ENCODE results near the gene BAK1. TPM values are rescaled to one million over a fixed set of nuclear protein-coding genes. Genes with fewer than 3 reads are reported as not detected.
"Not testable (repeated sequence)": the region's sequence is repeated elsewhere in the genome, so short reads cannot be mapped to it uniquely, and the experiment has no call there.

The BAK1 gene
- total and polyA plus RNA-seq, 5 donors from 2014 or later: 38.1 to 66.3 (median 47.0) TPM

DNA sequence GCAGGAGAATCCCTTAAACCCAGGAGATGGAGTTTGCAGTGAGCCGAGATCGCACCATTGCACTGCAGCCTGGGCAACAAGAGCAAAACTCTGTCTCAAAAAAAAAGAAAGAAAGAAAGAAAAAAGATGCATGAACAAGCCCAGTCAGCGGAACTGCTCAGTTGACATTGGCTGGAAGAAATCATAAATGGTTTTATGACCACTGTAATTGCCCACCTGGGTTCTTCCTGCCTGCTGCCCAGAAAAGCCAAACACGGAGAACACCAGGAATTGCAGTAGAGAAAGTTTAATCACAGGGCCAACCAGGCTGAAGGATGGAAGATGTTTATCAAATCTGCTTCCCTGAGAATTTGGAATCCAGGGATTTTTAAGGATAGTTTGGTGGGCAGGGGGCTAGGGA lies 22.7 kb downstream of the BAK1 start:
- no peaks in the 10 kb centered on the region for H3K36me3 Mint-ChIP-seq
- H3K36me3 ChIP-seq (ENCODE audit: control insufficient read depth, insufficient read depth, low read length): no peaks in the 10 kb centered on the region
- H3K27me3 Mint-ChIP-seq: no peaks in the 10 kb centered on the region
- H3K9me3 Mint-ChIP-seq: no peaks in the 10 kb centered on the region
- H3K27ac Mint-ChIP-seq: no peak overlapping the region
- ATAC-seq (ENCODE audit: low read depth in 2 of 2) (no peak), DNase-seq (no peak)
- H3K4me1 ChIP-seq (ENCODE audit: control insufficient read depth, insufficient read depth, low read length, poor library complexity, severe bottlenecking): no peaks in the 10 kb centered on the region
- no peak overlapping the region for H3K4me3 Mint-ChIP-seq
- no peak overlapping the region for H3K4me3 ChIP-seq (ENCODE audit: low read depth, low read length)
- peaks cover 0 to 5% (median 2%) of the 10 kb centered on the region in 4 donors for H3K4me1 Mint-ChIP-seq
- H3K9me3 ChIP-seq (ENCODE audit: control insufficient read depth in 2 of 2, low read length in 2 of 2): no peaks in the 10 kb centered on the region
- H3K27ac ChIP-seq (ENCODE audit: insufficient read depth, low read length, poor library complexity, severe bottlenecking): no peak overlapping the region
- no peaks in the 10 kb centered on the region for H3K27me3 ChIP-seq (ENCODE audit: control insufficient read depth, insufficient read depth, low read length)

DNA sequence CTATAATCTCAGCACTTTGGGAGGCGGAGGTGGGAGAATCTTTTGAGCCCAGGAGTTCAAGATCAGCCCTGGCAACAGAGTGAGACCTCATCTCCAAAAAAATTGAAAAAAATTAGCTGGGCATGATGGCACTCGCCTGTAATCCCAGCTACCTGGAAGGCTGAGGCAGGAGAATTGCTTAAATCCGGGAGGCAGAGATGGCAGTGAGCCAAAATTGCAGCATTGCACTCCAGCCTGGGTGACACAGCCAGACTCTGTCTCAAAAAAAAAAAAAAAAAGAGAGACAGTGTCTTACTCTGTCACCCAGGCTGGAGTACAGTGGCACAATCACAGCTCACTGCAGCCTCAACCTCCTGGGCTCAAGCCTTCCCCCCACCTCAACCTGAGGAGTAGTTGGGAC lies 27.2 kb downstream of the BAK1 start:
- not testable (repeated sequence) for H3K36me3 Mint-ChIP-seq; H3K27ac ChIP-seq (ENCODE audit: insufficient read depth, low read length, poor library complexity, severe bottlenecking); DNase-seq; H3K4me1 ChIP-seq (ENCODE audit: control insufficient read depth, insufficient read depth, low read length, poor library complexity, severe bottlenecking); H3K27ac Mint-ChIP-seq; H3K36me3 ChIP-seq (ENCODE audit: control insufficient read depth, insufficient read depth, low read length); H3K4me3 ChIP-seq (ENCODE audit: low read depth, low read length); H3K27me3 ChIP-seq (ENCODE audit: control insufficient read depth, insufficient read depth, low read length); H3K27me3 Mint-ChIP-seq; H3K9me3 Mint-ChIP-seq; ATAC-seq (ENCODE audit: low read depth in 2 of 2); H3K4me3 Mint-ChIP-seq; H3K9me3 ChIP-seq (ENCODE audit: control insufficient read depth in 2 of 2, low read length in 2 of 2)
- H3K4me1 Mint-ChIP-seq: peaks cover 6 to 20% (median 11%) of the 10 kb centered on the region in 4 donors

- H3K36me3 Mint-ChIP-seq: no peaks in the 10 kb centered on the region
- Histone ChIP-seq H3K36me3 (ENCODE audit: control insufficient read depth, insufficient read depth, low read length) (no peaks in the 10 kb centered on the region), H3K27ac (ENCODE audit: insufficient read depth, low read length, poor library complexity, severe bottlenecking) (no peak overlapping the region), H3K4me1 (ENCODE audit: control insufficient read depth, insufficient read depth, low read length, poor library complexity, severe bottlenecking) (peaks cover 15% of the 10 kb centered on the region), H3K9me3 (ENCODE audit: control insufficient read depth in 2 of 2, low read length in 2 of 2) (no peaks in the 10 kb centered on the region), H3K27me3 (ENCODE audit: control insufficient read depth, insufficient read depth, low read length) (no peaks in the 10 kb centered on the region), H3K4me3 (ENCODE audit: low read depth, low read length) (no peak overlapping the region)
- H3K4me3 Mint-ChIP-seq: no peak overlapping the region
- H3K4me1 Mint-ChIP-seq: peaks cover 6 to 24% (median 15%) of the 10 kb centered on the region in 4 donors
- H3K27ac Mint-ChIP-seq: no peak overlapping the region
- H3K9me3 Mint-ChIP-seq: no peaks in the 10 kb centered on the region
- DNase-seq (no peak), ATAC-seq (ENCODE audit: low read depth in 2 of 2) (no peak)
- H3K27me3 Mint-ChIP-seq: no peaks in the 10 kb centered on the region
Observed at GRCh38 chr6:33552252-33552651, 27.8 kb downstream of the BAK1 start.

GRCh38 chr6:33551538-33551937 lies 28.5 kb downstream of the BAK1 start:
- H3K9me3 ChIP-seq (ENCODE audit: control insufficient read depth in 2 of 2, low read length in 2 of 2): no peaks in the 10 kb centered on the region
- no peak for DNase-seq
- ATAC-seq (ENCODE audit: low read depth in 2 of 2): no peak
- H3K36me3 Mint-ChIP-seq: no peaks in the 10 kb centered on the region
- H3K4me1 ChIP-seq (ENCODE audit: control insufficient read depth, insufficient read depth, low read length, poor library complexity, severe bottlenecking): peaks cover 16% of the 10 kb centered on the region
- H3K4me1 Mint-ChIP-seq: peaks cover 6 to 21% (median 13%) of the 10 kb centered on the region in 4 donors
- H3K36me3 ChIP-seq (ENCODE audit: control insufficient read depth, insufficient read depth, low read length): no peaks in the 10 kb centered on the region
- no peaks in the 10 kb centered on the region for H3K27me3 ChIP-seq (ENCODE audit: control insufficient read depth, insufficient read depth, low read length)
- no peak overlapping the region for H3K4me3 Mint-ChIP-seq
- H3K27ac ChIP-seq (ENCODE audit: insufficient read depth, low read length, poor library complexity, severe bottlenecking): no peak overlapping the region
- H3K4me3 ChIP-seq (ENCODE audit: low read depth, low read length): no peak overlapping the region
- H3K27me3 Mint-ChIP-seq: no peaks in the 10 kb centered on the region
- no peaks in the 10 kb centered on the region for H3K9me3 Mint-ChIP-seq
- H3K27ac Mint-ChIP-seq: no peak overlapping the region

DNA sequence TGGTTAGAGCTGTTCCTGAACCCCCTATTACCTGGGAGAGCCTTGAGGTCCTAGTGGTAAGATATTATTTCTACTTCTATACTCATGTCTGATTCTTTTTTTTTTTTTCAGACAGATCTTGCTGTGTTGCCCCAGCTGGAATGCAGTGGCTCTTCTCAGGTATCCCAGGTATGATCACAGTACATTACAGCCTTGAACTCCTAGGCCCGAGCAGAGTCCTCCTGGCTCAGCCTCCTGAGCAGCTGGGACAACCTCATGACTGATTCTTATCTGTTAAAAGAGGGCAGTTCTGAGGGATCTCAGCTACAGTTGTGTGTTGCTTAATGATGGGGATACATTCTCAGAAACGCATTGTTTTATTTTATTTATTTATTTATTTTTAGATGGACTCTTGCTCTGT lies 30.2 kb downstream of the BAK1 start:
- H3K36me3 ChIP-seq (ENCODE audit: control insufficient read depth, insufficient read depth, low read length): no peaks in the 10 kb centered on the region
- Mint-ChIP-seq H3K4me1 (peaks cover 6 to 23% (median 14%) of the 10 kb centered on the region in 4 donors), H3K9me3 (no peaks in the 10 kb centered on the region), H3K27ac (peak overlapping the region in 1 of 3 donors; percentile 91), H3K27me3 (no peaks in the 10 kb centered on the region), H3K36me3 (no peaks in the 10 kb centered on the region), H3K4me3 (no peak overlapping the region)
- H3K4me3 ChIP-seq (ENCODE audit: low read depth, low read length): no peak overlapping the region
- no peaks in the 10 kb centered on the region for H3K9me3 ChIP-seq (ENCODE audit: control insufficient read depth in 2 of 2, low read length in 2 of 2)
- H3K4me1 ChIP-seq (ENCODE audit: control insufficient read depth, insufficient read depth, low read length, poor library complexity, severe bottlenecking): peaks cover 16% of the 10 kb centered on the region
- DNase-seq (no peak), ATAC-seq (ENCODE audit: low read depth in 2 of 2) (no peak)
- no peak overlapping the region for H3K27ac ChIP-seq (ENCODE audit: insufficient read depth, low read length, poor library complexity, severe bottlenecking)
- H3K27me3 ChIP-seq (ENCODE audit: control insufficient read depth, insufficient read depth, low read length): no peaks in the 10 kb centered on the region

DNA sequence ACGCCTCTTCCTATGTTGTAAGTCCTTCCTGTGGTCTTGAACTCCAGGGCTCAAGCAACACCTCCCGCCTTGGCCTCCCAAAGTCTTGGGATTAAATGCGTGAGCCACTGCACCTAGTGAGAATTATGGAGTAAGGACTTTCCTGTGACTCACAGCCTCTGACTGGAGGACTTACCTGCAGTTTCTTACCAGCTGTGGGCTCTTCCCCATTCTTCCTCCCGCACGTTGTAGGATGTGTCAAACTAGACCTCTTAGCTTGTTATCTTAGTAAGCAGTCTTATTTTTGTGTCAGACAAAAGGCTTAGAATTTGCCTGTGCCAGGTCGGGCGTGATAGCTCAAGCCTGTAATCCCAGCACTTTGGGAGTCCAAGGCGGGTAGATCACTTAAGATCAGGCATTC lies 30.9 kb downstream of the BAK1 start:
- no peak overlapping the region for H3K4me3 Mint-ChIP-seq
- no peak overlapping the region for H3K27ac ChIP-seq (ENCODE audit: insufficient read depth, low read length, poor library complexity, severe bottlenecking)
- H3K27me3 Mint-ChIP-seq: no peaks in the 10 kb centered on the region
- peaks cover 16% of the 10 kb centered on the region for H3K4me1 ChIP-seq (ENCODE audit: control insufficient read depth, insufficient read depth, low read length, poor library complexity, severe bottlenecking)
- no peak for ATAC-seq (ENCODE audit: low read depth in 2 of 2)
- no peaks in the 10 kb centered on the region for H3K36me3 Mint-ChIP-seq
- no peaks in the 10 kb centered on the region for H3K9me3 Mint-ChIP-seq
- no peaks in the 10 kb centered on the region for H3K36me3 ChIP-seq (ENCODE audit: control insufficient read depth, insufficient read depth, low read length)
- H3K4me1 Mint-ChIP-seq: peaks cover 6 to 24% (median 15%) of the 10 kb centered on the region in 4 donors
- no peaks in the 10 kb centered on the region for H3K27me3 ChIP-seq (ENCODE audit: control insufficient read depth, insufficient read depth, low read length)
- no peak for DNase-seq
- peak overlapping the region; percentile 52 to 91 (median 56) for H3K27ac Mint-ChIP-seq
- no peak overlapping the region for H3K4me3 ChIP-seq (ENCODE audit: low read depth, low read length)
- H3K9me3 ChIP-seq (ENCODE audit: control insufficient read depth in 2 of 2, low read length in 2 of 2): no peaks in the 10 kb centered on the region

- Histone ChIP-seq H3K36me3 (ENCODE audit: control insufficient read depth, insufficient read depth, low read length) (no peaks in the 10 kb centered on the region), H3K9me3 (ENCODE audit: control insufficient read depth in 2 of 2, low read length in 2 of 2) (no peaks in the 10 kb centered on the region), H3K4me1 (ENCODE audit: control insufficient read depth, insufficient read depth, low read length, poor library complexity, severe bottlenecking) (peaks cover 16% of the 10 kb centered on the region), H3K27me3 (ENCODE audit: control insufficient read depth, insufficient read depth, low read length) (no peaks in the 10 kb centered on the region), H3K4me3 (ENCODE audit: low read depth, low read length) (no peak overlapping the region), H3K27ac (ENCODE audit: insufficient read depth, low read length, poor library complexity, severe bottlenecking) (no peak overlapping the region)
- ATAC-seq (ENCODE audit: low read depth in 2 of 2): no peak
- H3K4me1 Mint-ChIP-seq: peaks cover 6 to 24% (median 15%) of the 10 kb centered on the region in 4 donors
- H3K4me3 Mint-ChIP-seq: peak overlapping the region in 2 of 4 donors; percentile 21 to 46
- peaks cover 4% of the 10 kb centered on the region for H3K27me3 Mint-ChIP-seq
- H3K36me3 Mint-ChIP-seq: no peaks in the 10 kb centered on the region
- no peaks in the 10 kb centered on the region for H3K9me3 Mint-ChIP-seq
- peak overlapping the region; percentile 82 to 92 (median 87) for H3K27ac Mint-ChIP-seq
- DNase-seq: no peak
Observed at GRCh38 chr6:33547499-33547898, 32.6 kb downstream of the BAK1 start.

DNA sequence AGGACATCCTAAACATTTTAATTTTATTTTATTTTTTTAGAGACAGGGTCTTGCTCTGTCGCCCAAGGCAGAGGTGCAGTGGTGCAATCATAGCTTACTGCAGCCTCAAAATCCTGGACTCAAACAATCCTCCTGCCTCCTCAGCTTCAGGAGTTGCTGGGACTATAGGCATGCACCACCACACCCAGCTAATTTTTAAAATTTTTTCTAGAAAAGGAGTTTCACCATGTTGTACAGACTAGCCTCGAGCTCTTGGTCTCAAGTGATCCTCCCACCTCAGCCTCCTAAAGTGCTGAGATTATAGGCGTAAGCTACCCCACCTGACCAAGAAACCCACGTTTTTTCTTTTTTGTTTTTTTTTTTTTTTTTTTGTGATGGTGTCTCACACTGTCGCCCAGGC lies 33.3 kb downstream of the BAK1 start:
- peak overlapping the region in 1 of 3 donors; percentile 38 for H3K27ac Mint-ChIP-seq
- Histone ChIP-seq H3K9me3 (ENCODE audit: control insufficient read depth in 2 of 2, low read length in 2 of 2) (no peaks in the 10 kb centered on the region), H3K27ac (ENCODE audit: insufficient read depth, low read length, poor library complexity, severe bottlenecking) (no peak overlapping the region), H3K4me3 (ENCODE audit: low read depth, low read length) (no peak overlapping the region), H3K27me3 (ENCODE audit: control insufficient read depth, insufficient read depth, low read length) (no peaks in the 10 kb centered on the region), H3K36me3 (ENCODE audit: control insufficient read depth, insufficient read depth, low read length) (no peaks in the 10 kb centered on the region), H3K4me1 (ENCODE audit: control insufficient read depth, insufficient read depth, low read length, poor library complexity, severe bottlenecking) (peaks cover 16% of the 10 kb centered on the region)
- ATAC-seq (ENCODE audit: low read depth in 2 of 2): no peak
- H3K4me3 Mint-ChIP-seq: no peak overlapping the region
- H3K4me1 Mint-ChIP-seq: peaks cover 6 to 24% (median 15%) of the 10 kb centered on the region in 4 donors
- DNase-seq: no peak
- H3K9me3 Mint-ChIP-seq: no peaks in the 10 kb centered on the region
- H3K27me3 Mint-ChIP-seq: peaks cover 4% of the 10 kb centered on the region
- H3K36me3 Mint-ChIP-seq: no peaks in the 10 kb centered on the region
